ENCODE results near the gene RAD51AP2. TPM values are rescaled to one million over a fixed set of nuclear protein-coding genes. Genes with fewer than 3 reads are reported as not detected.
"Not testable (repeated sequence)": the region's sequence is repeated elsewhere in the genome, so short reads cannot be mapped to it uniquely, and the experiment has no call there.

RAD51AP2 gene
- total RNA-seq, result not detected
- polyA plus RNA-seq, result 0.18 TPM
- long read RNA-seq, donor 1, result 0 reads
- long read RNA-seq, donor 2, result 0 reads
- long read RNA-seq, donor 3, result 0 reads
- long read RNA-seq, donor 4, result 0 reads
- long read RNA-seq, donor 5, result 0 reads
- long read RNA-seq, donor 6, result 0 reads
- long read RNA-seq, donor 7, result 0 reads
- long read RNA-seq, donor 8, result 0 reads
- long read RNA-seq, donor 9, result 0 reads
- long read RNA-seq, donor 10, result 0 reads

- DNase-seq (ENCODE audit: low read depth in 6 of 9, low spot score in 9 of 9), result peak in 7 of 9 donors; percentile 10 to 56 (median 30)
- Histone ChIP-seq H3K4me3 (ENCODE audit: low read length in 2 of 2) (peak within 1 kb of the TSS; percentile 16 to 38), H3K9me3 (ENCODE audit: control insufficient read depth in 2 of 2, insufficient read depth in 1 of 2, low read length in 1 of 2) (peaks cover 0 to 3% of the 10 kb centered on the region in 2 donors), H3K4me1 (ENCODE audit: control insufficient read depth in 2 of 2, insufficient read depth in 2 of 2, low read length in 2 of 2) (peaks cover 0 to 6% of the 10 kb centered on the region in 2 donors), H3K27me3 (ENCODE audit: control insufficient read depth in 2 of 2, insufficient read depth in 1 of 2, low read length in 1 of 2) (peaks cover 0 to 12% of the 10 kb centered on the region in 2 donors), H3K36me3 (ENCODE audit: control insufficient read depth in 2 of 2, insufficient read depth in 2 of 2, low read length in 1 of 2) (no peaks in the 10 kb centered on the region), H3K27ac (ENCODE audit: low read depth in 1 of 2, low read length in 1 of 2) (no peak within 1 kb of the TSS)
- 6% methylated on average over 38 of the region's 38 CpGs for WGBS
Measured at GRCh38 chr2:17518212-17519154, at the start of gene RAD51AP2. Gene RAD51AP2 (minus strand): TSS chr2:17518440. CDS start chr2:17518415, 25 bp downstream.

GRCh38 chr2:17565726-17566125 is 47.5 kb upstream of the RAD51AP2 start:
- not testable (repeated sequence) for DNase-seq (ENCODE audit: low read depth in 6 of 9, low spot score in 9 of 9); H3K27me3 ChIP-seq (ENCODE audit: control insufficient read depth in 2 of 2, insufficient read depth in 1 of 2, low read length in 1 of 2); H3K36me3 ChIP-seq (ENCODE audit: control insufficient read depth in 2 of 2, insufficient read depth in 2 of 2, low read length in 1 of 2); H3K9me3 ChIP-seq (ENCODE audit: control insufficient read depth in 2 of 2, insufficient read depth in 1 of 2, low read length in 1 of 2); H3K4me3 ChIP-seq (ENCODE audit: low read length in 2 of 2); H3K4me1 ChIP-seq (ENCODE audit: control insufficient read depth in 2 of 2, insufficient read depth in 2 of 2, low read length in 2 of 2); H3K27ac ChIP-seq (ENCODE audit: low read depth in 1 of 2, low read length in 1 of 2)
- WGBS, result 92% methylated on average over 3 of the region's 3 CpGs

GRCh38 chr2:17558878-17559277 is 40.6 kb upstream of the RAD51AP2 start:
- H3K4me3 ChIP-seq (ENCODE audit: low read length in 2 of 2), result no peak overlapping the region
- 92% methylated on average over 3 of the region's 3 CpGs for WGBS
- H3K9me3 ChIP-seq (ENCODE audit: control insufficient read depth in 2 of 2, insufficient read depth in 1 of 2, low read length in 1 of 2), result no peaks in the 10 kb centered on the region
- no peaks in the 10 kb centered on the region for H3K27me3 ChIP-seq (ENCODE audit: control insufficient read depth in 2 of 2, insufficient read depth in 1 of 2, low read length in 1 of 2)
- DNase-seq (ENCODE audit: low read depth in 6 of 9, low spot score in 9 of 9), result no peak
- no peak overlapping the region for H3K27ac ChIP-seq (ENCODE audit: low read depth in 1 of 2, low read length in 1 of 2)
- no peaks in the 10 kb centered on the region for H3K4me1 ChIP-seq (ENCODE audit: control insufficient read depth in 2 of 2, insufficient read depth in 2 of 2, low read length in 2 of 2)
- no peaks in the 10 kb centered on the region for H3K36me3 ChIP-seq (ENCODE audit: control insufficient read depth in 2 of 2, insufficient read depth in 2 of 2, low read length in 1 of 2)

GRCh38 chr2:17558053-17558452 is 39.8 kb upstream of the RAD51AP2 start:
- H3K36me3 ChIP-seq (ENCODE audit: control insufficient read depth in 2 of 2, insufficient read depth in 2 of 2, low read length in 1 of 2), result no peaks in the 10 kb centered on the region
- no peaks in the 10 kb centered on the region for H3K27me3 ChIP-seq (ENCODE audit: control insufficient read depth in 2 of 2, insufficient read depth in 1 of 2, low read length in 1 of 2)
- no peak for DNase-seq (ENCODE audit: low read depth in 6 of 9, low spot score in 9 of 9)
- H3K4me3 ChIP-seq (ENCODE audit: low read length in 2 of 2), result no peak overlapping the region
- H3K4me1 ChIP-seq (ENCODE audit: control insufficient read depth in 2 of 2, insufficient read depth in 2 of 2, low read length in 2 of 2), result no peaks in the 10 kb centered on the region
- H3K9me3 ChIP-seq (ENCODE audit: control insufficient read depth in 2 of 2, insufficient read depth in 1 of 2, low read length in 1 of 2), result no peaks in the 10 kb centered on the region
- H3K27ac ChIP-seq (ENCODE audit: low read depth in 1 of 2, low read length in 1 of 2), result no peak overlapping the region

GRCh38 chr2:17557596-17557995 is 39.4 kb upstream of the RAD51AP2 start:
- no peaks in the 10 kb centered on the region for H3K4me1 ChIP-seq (ENCODE audit: control insufficient read depth in 2 of 2, insufficient read depth in 2 of 2, low read length in 2 of 2)
- no peak overlapping the region for H3K27ac ChIP-seq (ENCODE audit: low read depth in 1 of 2, low read length in 1 of 2)
- WGBS, result 70% methylated on average over 5 of the region's 5 CpGs
- H3K27me3 ChIP-seq (ENCODE audit: control insufficient read depth in 2 of 2, insufficient read depth in 1 of 2, low read length in 1 of 2), result no peaks in the 10 kb centered on the region
- no peak overlapping the region for H3K4me3 ChIP-seq (ENCODE audit: low read length in 2 of 2)
- no peaks in the 10 kb centered on the region for H3K36me3 ChIP-seq (ENCODE audit: control insufficient read depth in 2 of 2, insufficient read depth in 2 of 2, low read length in 1 of 2)
- DNase-seq (ENCODE audit: low read depth in 6 of 9, low spot score in 9 of 9), result no peak
- no peaks in the 10 kb centered on the region for H3K9me3 ChIP-seq (ENCODE audit: control insufficient read depth in 2 of 2, insufficient read depth in 1 of 2, low read length in 1 of 2)

- H3K36me3 ChIP-seq (ENCODE audit: control insufficient read depth in 2 of 2, insufficient read depth in 2 of 2, low read length in 1 of 2), result no peaks in the 10 kb centered on the region
- H3K4me3 ChIP-seq (ENCODE audit: low read length in 2 of 2), result no peak overlapping the region
- no peak for DNase-seq (ENCODE audit: low read depth in 6 of 9, low spot score in 9 of 9)
- 85% methylated on average over 1 of the region's 1 CpG for WGBS
- H3K27ac ChIP-seq (ENCODE audit: low read depth in 1 of 2, low read length in 1 of 2), result no peak overlapping the region
- no peaks in the 10 kb centered on the region for H3K27me3 ChIP-seq (ENCODE audit: control insufficient read depth in 2 of 2, insufficient read depth in 1 of 2, low read length in 1 of 2)
- H3K4me1 ChIP-seq (ENCODE audit: control insufficient read depth in 2 of 2, insufficient read depth in 2 of 2, low read length in 2 of 2), result no peaks in the 10 kb centered on the region
- H3K9me3 ChIP-seq (ENCODE audit: control insufficient read depth in 2 of 2, insufficient read depth in 1 of 2, low read length in 1 of 2), result no peaks in the 10 kb centered on the region
Measured at GRCh38 chr2:17555150-17555549, 36.9 kb upstream of the RAD51AP2 start.

- DNase-seq (ENCODE audit: low read depth in 6 of 9, low spot score in 9 of 9), result no peak
- Histone ChIP-seq H3K27me3 (ENCODE audit: control insufficient read depth in 2 of 2, insufficient read depth in 1 of 2, low read length in 1 of 2) (no peaks in the 10 kb centered on the region), H3K4me1 (ENCODE audit: control insufficient read depth in 2 of 2, insufficient read depth in 2 of 2, low read length in 2 of 2) (no peaks in the 10 kb centered on the region), H3K4me3 (ENCODE audit: low read length in 2 of 2) (no peak overlapping the region), H3K9me3 (ENCODE audit: control insufficient read depth in 2 of 2, insufficient read depth in 1 of 2, low read length in 1 of 2) (no peaks in the 10 kb centered on the region), H3K36me3 (ENCODE audit: control insufficient read depth in 2 of 2, insufficient read depth in 2 of 2, low read length in 1 of 2) (no peaks in the 10 kb centered on the region), H3K27ac (ENCODE audit: low read depth in 1 of 2, low read length in 1 of 2) (no peak overlapping the region)
- 92% methylated on average over 2 of the region's 2 CpGs for WGBS
Measured at GRCh38 chr2:17550907-17551306, 32.7 kb upstream of the RAD51AP2 start.

GRCh38 chr2:17547737-17548136 is 29.5 kb upstream of the RAD51AP2 start:
- peaks cover 4 to 12% of the 10 kb centered on the region in 2 donors for H3K27me3 ChIP-seq (ENCODE audit: control insufficient read depth in 2 of 2, insufficient read depth in 1 of 2, low read length in 1 of 2)
- 80% methylated on average over 5 of the region's 5 CpGs for WGBS
- H3K27ac ChIP-seq (ENCODE audit: low read depth in 1 of 2, low read length in 1 of 2), result no peak overlapping the region
- H3K9me3 ChIP-seq (ENCODE audit: control insufficient read depth in 2 of 2, insufficient read depth in 1 of 2, low read length in 1 of 2), result no peaks in the 10 kb centered on the region
- H3K4me3 ChIP-seq (ENCODE audit: low read length in 2 of 2), result no peak overlapping the region
- H3K36me3 ChIP-seq (ENCODE audit: control insufficient read depth in 2 of 2, insufficient read depth in 2 of 2, low read length in 1 of 2), result no peaks in the 10 kb centered on the region
- no peak for DNase-seq (ENCODE audit: low read depth in 6 of 9, low spot score in 9 of 9)
- H3K4me1 ChIP-seq (ENCODE audit: control insufficient read depth in 2 of 2, insufficient read depth in 2 of 2, low read length in 2 of 2), result no peaks in the 10 kb centered on the region

GRCh38 chr2:17547237-17547636 is 29.0 kb upstream of the RAD51AP2 start:
- no peaks in the 10 kb centered on the region for H3K4me1 ChIP-seq (ENCODE audit: control insufficient read depth in 2 of 2, insufficient read depth in 2 of 2, low read length in 2 of 2)
- no peak overlapping the region for H3K4me3 ChIP-seq (ENCODE audit: low read length in 2 of 2)
- 89% methylated on average over 2 of the region's 2 CpGs for WGBS
- peaks cover 9 to 17% of the 10 kb centered on the region in 2 donors for H3K27me3 ChIP-seq (ENCODE audit: control insufficient read depth in 2 of 2, insufficient read depth in 1 of 2, low read length in 1 of 2)
- H3K9me3 ChIP-seq (ENCODE audit: control insufficient read depth in 2 of 2, insufficient read depth in 1 of 2, low read length in 1 of 2), result no peaks in the 10 kb centered on the region
- H3K27ac ChIP-seq (ENCODE audit: low read depth in 1 of 2, low read length in 1 of 2), result no peak overlapping the region
- H3K36me3 ChIP-seq (ENCODE audit: control insufficient read depth in 2 of 2, insufficient read depth in 2 of 2, low read length in 1 of 2), result no peaks in the 10 kb centered on the region
- no peak for DNase-seq (ENCODE audit: low read depth in 6 of 9, low spot score in 9 of 9)
